HG02938 (cell line): ENCODE results near the gene PARP3.
A peak's percentile ranks its signal among the peaks of the same experiment; 100 is the strongest.
"Not testable (repeated sequence)": the region's sequence is repeated elsewhere in the genome, so short reads cannot be mapped to it uniquely, and the experiment has no call there.

ENCODE experiments used
- ATAC-seq: cut with Tn5 transposase; IDR thresholded peaks from one replicate; pipeline ENCODE4 v1.9.1; 2021; ENCODE audit warnings: mild to moderate bottlenecking, moderate library complexity; ENCODE audit not compliant: unreplicated experiment

Gene PARP3

DNA sequence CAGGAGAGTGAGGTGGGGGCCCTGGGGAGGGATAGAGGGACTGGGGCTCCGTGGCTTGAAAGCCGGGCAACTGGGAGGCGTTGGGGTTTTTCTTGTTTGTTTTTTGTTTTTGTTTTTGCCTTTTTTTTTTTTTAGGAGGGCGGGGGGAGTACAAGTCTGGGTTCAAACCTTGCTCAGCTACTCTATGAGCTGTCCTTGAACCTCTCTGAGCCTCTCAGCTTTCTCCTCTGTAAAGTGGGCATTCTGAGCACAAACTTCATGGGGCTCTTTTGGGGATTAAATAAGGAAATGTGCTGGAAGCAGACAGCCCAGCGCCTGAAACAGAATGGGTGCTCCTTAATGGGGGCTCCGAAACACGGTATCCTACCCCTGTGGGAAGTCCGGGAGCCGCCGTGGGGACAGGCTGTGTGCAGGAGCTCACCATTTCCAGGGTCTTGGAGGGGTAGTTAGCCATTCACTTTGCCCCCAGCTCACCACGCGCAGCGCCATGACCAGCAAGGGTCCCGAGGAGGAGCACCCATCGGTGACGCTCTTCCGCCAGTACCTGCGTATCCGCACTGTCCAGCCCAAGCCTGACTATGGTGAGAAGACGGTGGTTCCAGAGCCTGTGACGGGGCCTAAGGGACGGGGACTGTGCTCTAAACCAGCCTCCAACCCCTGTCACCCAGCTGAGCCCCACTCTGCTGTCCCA, 41.6 kb downstream of the PARP3 start:
- ATAC-seq: no peak

- no peak for ATAC-seq
These were observed 42.1 kb downstream of the PARP3 start for GRCh38 chr3:51984269-51984647.

GRCh38 chr3:51985063-51985462, 42.9 kb downstream of the PARP3 start:
- no peak for ATAC-seq

GRCh38 chr3:51986010-51986947, 44.1 kb downstream of the PARP3 start:
- ATAC-seq: no peak

DNA sequence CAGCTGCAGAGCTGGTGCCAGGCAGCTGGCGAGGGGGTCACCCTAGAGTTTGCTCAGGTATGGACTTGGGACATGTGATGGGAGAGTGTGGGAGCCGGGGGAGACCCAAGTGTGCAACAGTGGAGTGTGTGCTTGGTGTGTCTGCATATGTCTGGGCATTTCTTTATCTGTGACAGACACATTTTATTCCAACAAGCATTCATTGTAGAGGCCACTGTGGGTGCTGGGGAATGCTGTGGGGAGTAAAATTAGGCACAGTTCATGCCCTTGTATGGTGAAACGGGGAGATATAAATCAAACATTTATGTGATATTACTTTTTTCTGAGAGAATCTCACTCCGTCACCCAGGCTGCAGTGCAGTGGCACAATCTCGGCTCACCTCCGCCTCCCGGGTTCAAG, 45.4 kb downstream of the PARP3 start:
- ATAC-seq: no peak

- no peak for ATAC-seq
These were observed 46.4 kb downstream of the PARP3 start for GRCh38 chr3:51988286-51989146.

- not testable (repeated sequence) for ATAC-seq
These were observed 48.4 kb downstream of the PARP3 start for GRCh38 chr3:51990501-51990971.

DNA sequence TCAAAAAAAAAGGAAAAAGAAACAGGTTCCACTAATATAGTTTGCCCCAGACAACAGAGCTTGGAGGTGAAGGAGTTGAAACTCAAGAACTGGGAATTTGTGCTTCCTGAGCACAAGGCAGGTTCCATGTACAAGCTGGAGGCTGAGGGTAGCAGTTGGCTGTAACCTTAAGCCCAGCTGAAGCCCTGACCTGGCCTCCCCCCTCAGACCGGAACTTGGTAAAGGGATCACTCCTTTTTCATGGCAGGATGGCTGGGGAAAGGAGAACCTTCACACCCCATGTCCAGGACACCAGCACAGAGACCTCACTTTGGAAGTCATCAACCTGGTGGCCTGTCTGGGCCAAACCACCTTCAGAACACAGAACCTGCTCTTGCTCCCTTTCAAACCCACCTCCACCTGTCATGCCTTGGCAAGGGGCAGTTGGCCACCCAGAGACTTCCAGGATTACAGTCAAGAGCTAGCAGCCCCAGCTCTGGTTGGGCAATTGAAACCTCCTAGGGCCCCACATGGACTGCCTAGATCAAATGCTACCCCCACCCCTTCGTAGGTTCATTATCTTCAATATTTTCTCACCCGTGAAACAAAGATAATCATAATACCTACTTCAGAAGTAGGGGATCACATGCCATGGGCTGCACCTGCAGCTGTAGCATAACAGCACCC, 50.0 kb downstream of the PARP3 start:
- ATAC-seq: no peak

DNA sequence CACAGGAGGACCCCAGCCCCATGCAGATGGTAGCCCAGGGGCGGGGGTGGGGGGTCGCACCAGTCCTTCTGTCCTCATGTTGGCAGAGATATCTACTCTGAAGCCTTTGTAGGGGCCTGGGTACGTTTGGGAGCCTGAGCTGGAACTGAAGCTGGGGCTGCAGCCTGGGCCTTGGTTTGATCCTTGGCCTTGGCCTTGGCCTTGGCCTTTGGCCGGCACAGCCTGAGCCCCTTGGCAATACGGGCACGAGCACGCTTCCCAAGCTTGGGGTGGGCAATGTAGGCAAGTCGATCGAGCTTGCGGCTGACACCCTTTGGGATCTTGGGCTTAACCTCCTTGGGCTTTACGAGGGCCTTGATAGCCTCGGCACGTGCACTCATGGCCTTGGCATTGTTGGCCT, 51.5 kb downstream of the PARP3 start:
- ATAC-seq: not testable (repeated sequence)

GRCh38 chr3:51994530-51994929, 52.4 kb downstream of the PARP3 start:
- no peak for ATAC-seq

GRCh38 chr3:51995346-51996163, 53.4 kb downstream of the PARP3 start, which contains the start of gene RPL29:
TSS of gene RPL29 (minus strand) at chr3:51995895. CDS start at chr3:51995461, 434 bp downstream.
- ATAC-seq: peak; percentile 77

- no peak for ATAC-seq
These were observed 55.0 kb downstream of the PARP3 start for GRCh38 chr3:51997172-51997571.

- no peak for ATAC-seq
These were observed 55.9 kb downstream of the PARP3 start for GRCh38 chr3:51997935-51998596.
